ENCODE measurements around the gene DALRD3.

- TF ChIP-seq CTCF (IDR thresholded peaks at IDR 0.05), result no peak
- no peak for TF ChIP-seq POLR2A (IDR thresholded peaks at IDR 0.05)
These were observed 33.7 kb downstream of the DALRD3 start for GRCh38 chr3:48984663-48985062.

Data from prostate gland (tissue), 2 donors.